NB4 (cell line): ENCODE results near the gene GSTK1.

ENCODE experiments used
- MYC ChIP-seq: IDR thresholded peaks from 2 replicates; pipeline ENCODE4 v1.6.1; 2011; ENCODE audit warnings: low read depth, low read length
- POLR2A ChIP-seq: IDR thresholded peaks from 2 replicates; pipeline ENCODE4 v1.6.1; 2011; ENCODE audit warnings: mild to moderate bottlenecking; ENCODE audit not compliant: insufficient read length; ENCODE audit errors: extremely low read depth
- TF ChIP-seq, protein P1 (sequence below): IDR thresholded peaks from one replicate; pipeline ENCODE4 v1.5.1; 2012; ENCODE audit warnings: low read depth, low read length
- TF ChIP-seq, protein P2 (sequence below): IDR thresholded peaks from 2 replicates; pipeline ENCODE4 v1.6.1; 2011; ENCODE audit warnings: low read depth, low read length

DNA sequence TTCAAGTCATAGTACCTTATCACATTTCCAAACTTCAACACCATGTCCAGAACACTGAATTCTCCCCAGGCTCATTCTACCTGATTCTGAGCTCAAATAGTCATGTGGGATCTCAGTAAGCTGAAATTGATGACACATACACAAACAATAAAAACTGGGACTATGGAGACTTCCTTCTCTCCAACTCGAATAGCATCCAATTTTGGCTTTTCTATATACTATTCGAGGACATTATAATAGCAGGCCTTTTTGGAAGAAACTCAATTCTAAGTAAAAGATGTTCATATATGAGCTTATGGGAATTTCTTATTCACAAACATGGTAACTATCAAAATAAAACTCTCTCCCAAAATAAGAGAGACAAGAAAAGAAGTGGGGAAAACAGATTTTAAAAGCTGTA, 42.0 kb upstream of the GSTK1 start:
- TF ChIP-seq POLR2A (no peak), MYC (no peak)
- TF ChIP-seq, protein P1, sequence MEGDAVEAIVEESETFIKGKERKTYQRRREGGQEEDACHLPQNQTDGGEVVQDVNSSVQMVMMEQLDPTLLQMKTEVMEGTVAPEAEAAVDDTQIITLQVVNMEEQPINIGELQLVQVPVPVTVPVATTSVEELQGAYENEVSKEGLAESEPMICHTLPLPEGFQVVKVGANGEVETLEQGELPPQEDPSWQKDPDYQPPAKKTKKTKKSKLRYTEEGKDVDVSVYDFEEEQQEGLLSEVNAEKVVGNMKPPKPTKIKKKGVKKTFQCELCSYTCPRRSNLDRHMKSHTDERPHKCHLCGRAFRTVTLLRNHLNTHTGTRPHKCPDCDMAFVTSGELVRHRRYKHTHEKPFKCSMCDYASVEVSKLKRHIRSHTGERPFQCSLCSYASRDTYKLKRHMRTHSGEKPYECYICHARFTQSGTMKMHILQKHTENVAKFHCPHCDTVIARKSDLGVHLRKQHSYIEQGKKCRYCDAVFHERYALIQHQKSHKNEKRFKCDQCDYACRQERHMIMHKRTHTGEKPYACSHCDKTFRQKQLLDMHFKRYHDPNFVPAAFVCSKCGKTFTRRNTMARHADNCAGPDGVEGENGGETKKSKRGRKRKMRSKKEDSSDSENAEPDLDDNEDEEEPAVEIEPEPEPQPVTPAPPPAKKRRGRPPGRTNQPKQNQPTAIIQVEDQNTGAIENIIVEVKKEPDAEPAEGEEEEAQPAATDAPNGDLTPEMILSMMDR, result no peak
- TF ChIP-seq, protein P2, sequence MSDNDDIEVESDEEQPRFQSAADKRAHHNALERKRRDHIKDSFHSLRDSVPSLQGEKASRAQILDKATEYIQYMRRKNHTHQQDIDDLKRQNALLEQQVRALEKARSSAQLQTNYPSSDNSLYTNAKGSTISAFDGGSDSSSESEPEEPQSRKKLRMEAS, result no peak
